Subcutaneous adipose tissue (tissue), 4 donors: ENCODE results near the gene SORCS3. TPM values are rescaled to one million over a fixed set of nuclear protein-coding genes. Genes with fewer than 3 reads are reported as not detected.

Experiments used
- total RNA-seq, 4 donors: library from RNA; depleted of rRNA; stranded (reverse); fragments of >200 nt; gene quantifications; one replicate each; pipeline ENCODE4 v1.1.0, GENCODE V29; 2016
- TF ChIP-seq, protein P1 (sequence below): fragments of 450-650 bp; IDR thresholded peaks from one replicate; pipeline ENCODE4 v1.5.1; 2016; ENCODE audit warnings: low read depth, mild to moderate bottlenecking, control low read depth, antibody characterized with exemption, moderate library complexity

Gene SORCS3
- total RNA-seq, 4 donors from 2014 or later = not detected

GRCh38 chr10:104925232-104925851, 284.3 kb downstream of the SORCS3 start:
- TF ChIP-seq, protein P1, sequence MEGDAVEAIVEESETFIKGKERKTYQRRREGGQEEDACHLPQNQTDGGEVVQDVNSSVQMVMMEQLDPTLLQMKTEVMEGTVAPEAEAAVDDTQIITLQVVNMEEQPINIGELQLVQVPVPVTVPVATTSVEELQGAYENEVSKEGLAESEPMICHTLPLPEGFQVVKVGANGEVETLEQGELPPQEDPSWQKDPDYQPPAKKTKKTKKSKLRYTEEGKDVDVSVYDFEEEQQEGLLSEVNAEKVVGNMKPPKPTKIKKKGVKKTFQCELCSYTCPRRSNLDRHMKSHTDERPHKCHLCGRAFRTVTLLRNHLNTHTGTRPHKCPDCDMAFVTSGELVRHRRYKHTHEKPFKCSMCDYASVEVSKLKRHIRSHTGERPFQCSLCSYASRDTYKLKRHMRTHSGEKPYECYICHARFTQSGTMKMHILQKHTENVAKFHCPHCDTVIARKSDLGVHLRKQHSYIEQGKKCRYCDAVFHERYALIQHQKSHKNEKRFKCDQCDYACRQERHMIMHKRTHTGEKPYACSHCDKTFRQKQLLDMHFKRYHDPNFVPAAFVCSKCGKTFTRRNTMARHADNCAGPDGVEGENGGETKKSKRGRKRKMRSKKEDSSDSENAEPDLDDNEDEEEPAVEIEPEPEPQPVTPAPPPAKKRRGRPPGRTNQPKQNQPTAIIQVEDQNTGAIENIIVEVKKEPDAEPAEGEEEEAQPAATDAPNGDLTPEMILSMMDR = no peak

DNA sequence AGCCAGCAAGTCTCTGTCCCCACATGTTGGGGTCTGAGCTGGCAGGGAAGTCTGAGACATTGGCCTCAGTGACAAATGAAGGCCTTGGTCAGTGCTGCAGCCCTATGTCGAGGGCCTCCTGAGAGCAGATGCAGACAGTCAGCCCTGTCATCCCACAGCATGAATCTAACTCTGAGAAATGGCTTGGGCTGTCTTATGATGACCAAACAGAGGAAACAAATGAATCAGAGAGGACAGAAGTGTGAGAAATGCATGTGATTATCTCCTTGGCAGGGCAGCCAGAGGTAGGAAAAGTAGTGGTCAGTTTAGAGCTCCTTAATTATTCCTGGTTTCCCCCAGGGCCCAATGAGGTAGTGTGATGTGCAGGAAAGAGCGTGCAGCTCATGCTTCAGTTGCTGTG, 287.6 kb downstream of the SORCS3 start:
- TF ChIP-seq, protein P1 = no peak

- TF ChIP-seq, protein P1 = no peak
Measured at GRCh38 chr10:104931612-104932134, 290.6 kb downstream of the SORCS3 start.

GRCh38 chr10:104935656-104936055, 294.6 kb downstream of the SORCS3 start:
- TF ChIP-seq, protein P1 = no peak

DNA sequence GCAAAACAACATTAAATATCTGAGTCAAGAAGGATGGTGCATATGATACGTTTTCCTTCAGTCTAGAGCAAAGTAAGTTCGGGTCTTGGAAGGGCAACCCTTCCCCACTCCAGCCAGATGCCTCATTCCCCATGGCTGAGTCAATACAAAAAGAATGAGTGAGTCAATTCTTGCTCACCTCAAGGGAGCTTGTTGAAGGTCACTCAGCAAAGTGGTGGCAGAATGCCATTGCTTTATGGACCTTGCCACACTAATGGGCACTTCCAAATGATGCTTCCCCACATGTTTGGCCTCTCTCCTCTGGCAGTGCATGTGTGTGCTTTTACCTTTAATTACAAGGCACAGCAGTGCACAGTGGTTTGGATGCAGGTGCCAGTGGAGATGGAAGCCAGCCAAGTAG, 296.5 kb downstream of the SORCS3 start:
- TF ChIP-seq, protein P1 = no peak

GRCh38 chr10:104938031-104938430, 296.9 kb downstream of the SORCS3 start:
- TF ChIP-seq, protein P1 = no peak

DNA sequence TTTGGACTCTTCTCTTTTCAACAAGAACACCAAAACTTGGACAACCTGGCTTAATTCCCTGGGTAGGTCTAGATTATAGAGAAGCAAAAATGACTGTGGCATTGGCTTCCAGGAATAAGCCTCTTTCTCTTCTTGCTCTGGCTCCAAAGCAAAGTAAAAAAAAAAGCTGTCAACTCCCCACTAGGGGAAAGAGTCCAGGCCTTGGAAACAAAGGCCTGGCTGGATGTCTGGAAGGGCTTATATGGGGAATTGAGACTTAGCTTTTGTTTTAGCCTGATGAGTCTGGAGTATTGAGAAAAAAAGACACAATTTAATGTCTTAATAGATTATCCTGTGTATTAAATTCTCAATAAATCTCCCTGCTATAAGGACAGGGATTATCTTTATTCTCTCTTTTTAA, 300.6 kb downstream of the SORCS3 start:
- TF ChIP-seq, protein P1 = no peak
